Keratinocyte (primary cell): ENCODE measurements around the gene LTF. TPM values are rescaled to one million over a fixed set of nuclear protein-coding genes. Genes with fewer than 3 reads are reported as not detected.
A peak's percentile ranks its signal among the peaks of the same experiment; 100 is the strongest.

ENCODE experiments used
- DNase-seq: peaks from one replicate; pipeline ENCODE4 v3.0.0-alpha.2; 2011; ENCODE audit warnings: low read depth, missing footprints, low spot score
- FAIRE-seq: peaks from 2 replicates; lab custom pipeline; 2011; peaks lifted over from hg19 to GRCh38; lab: Jason Lieb, UNC
- H2AFZ ChIP-seq: 2 replicates; pipeline ENCODE4 v1.6.0; 2012; ENCODE audit warnings: low read length, control low read depth, inconsistent platforms; ENCODE audit not compliant: control insufficient read depth
- H3K27ac ChIP-seq: 2 replicates; pipeline ENCODE4 v1.5.1; 2011; ENCODE audit warnings: low read length; ENCODE audit not compliant: control insufficient read depth, insufficient read depth
- H3K27me3 ChIP-seq: 3 replicates; pipeline ENCODE4 v1.6.0; 2011; ENCODE audit warnings: low read length; ENCODE audit not compliant: control insufficient read depth, insufficient read depth; ENCODE audit errors: extremely low read depth
- H3K36me3 ChIP-seq, 2 experiments: 2 replicates in 1 of 2; 3 replicates in 1 of 2; pipeline ENCODE4 v1.5.1; 2011; ENCODE audit warnings: low read length in 2 of 2, mild to moderate bottlenecking in 1 of 2; ENCODE audit not compliant: control insufficient read depth in 2 of 2, insufficient read depth in 2 of 2; ENCODE audit errors: extremely low read depth in 1 of 2
- H3K4me1 ChIP-seq: 3 replicates; pipeline ENCODE4 v1.5.1; 2011; ENCODE audit warnings: low read length; ENCODE audit not compliant: control insufficient read depth, insufficient read depth; ENCODE audit errors: extremely low read depth
- H3K4me2 ChIP-seq: 3 replicates; pipeline ENCODE4 v1.6.0; 2011; ENCODE audit warnings: low read depth, low read length; ENCODE audit not compliant: control insufficient read depth, insufficient read depth; ENCODE audit errors: extremely low read depth
- H3K4me3 ChIP-seq, 3 experiments: fragments of 200-600 bp in 1 of 3; sonication (generic) in 1 of 3; 2 replicates in 2 of 3; 3 replicates in 1 of 3; pipeline ENCODE4 v1.5.1; 2011 to 2016; ENCODE audit warnings: low read length in 3 of 3, mild to moderate bottlenecking in 3 of 3, control low read depth in 2 of 3, inconsistent platforms in 1 of 3, low read depth in 1 of 3, mixed read lengths in 1 of 3, mixed run types in 1 of 3, moderate library complexity in 1 of 3; ENCODE audit not compliant: control insufficient read depth in 2 of 3, insufficient read depth in 2 of 3; ENCODE audit errors: extremely low read depth in 1 of 3
- H3K79me2 ChIP-seq: 2 replicates; pipeline ENCODE4 v1.6.0; 2012; ENCODE audit warnings: low read length; ENCODE audit not compliant: control insufficient read depth, insufficient read depth
- H3K9ac ChIP-seq: 3 replicates; pipeline ENCODE4 v1.6.0; 2011; ENCODE audit warnings: low read length; ENCODE audit not compliant: control insufficient read depth, insufficient read depth; ENCODE audit errors: extremely low read depth
- H3K9me1 ChIP-seq: 3 replicates; pipeline ENCODE4 v1.6.0; 2011; ENCODE audit warnings: low read length; ENCODE audit not compliant: control insufficient read depth, insufficient read depth; ENCODE audit errors: extremely low read depth
- H3K9me3 ChIP-seq: 2 replicates; pipeline ENCODE4 v1.5.1; 2012; ENCODE audit warnings: low read depth, low read length; ENCODE audit not compliant: control insufficient read depth
- H4K20me1 ChIP-seq: 3 replicates; pipeline ENCODE4 v1.6.0; 2011; ENCODE audit warnings: low read length; ENCODE audit not compliant: control insufficient read depth, insufficient read depth; ENCODE audit errors: extremely low read depth
- EZH2 ChIP-seq: IDR thresholded peaks from one replicate; pipeline ENCODE4 v1.6.1; 2012; ENCODE audit warnings: inconsistent platforms, mild to moderate bottlenecking, low read length, moderate library complexity
- dilution Hi-C: fragments of 300-500 bp; cut with MboI; formaldehyde crosslinking; loops from one replicate; pipeline ENCODE4 v1.7.0; 2020; ENCODE audit warnings: low sequenced_read_pairs; ENCODE audit not compliant: extremely low pct_ligation_motif_present
- polyA plus RNA-seq, 5 experiments: library from polyadenylated mRNA; depleted of rRNA in 3 of 5; stranded (reverse) in 3 of 5; stranded (forward) in 1 of 5; unstranded in 1 of 5; fragments of >200 nt; gene quantifications; 1 replicate in 1 of 5; 2 replicates in 3 of 5; 3 replicates in 1 of 5; pipeline versions ENCODE4 v1.2.1 to v1.2.3, GENCODE V29; 2011 to 2012; ENCODE audit warnings: missing spikeins in 2 of 5, low read depth in 1 of 5, low replicate concordance in 1 of 5
- TF ChIP-seq, protein P1 (sequence below), 3 experiments: IDR thresholded peaks in 1 of 3; conservative IDR thresholded peaks in 1 of 3; optimal IDR thresholded peaks in 1 of 3; 2 replicates in 2 of 3; 3 replicates in 1 of 3; pipeline versions ENCODE3 to v1.5.1; 2011; ENCODE audit warnings: low read length in 3 of 3, mild to moderate bottlenecking in 3 of 3, moderate library complexity in 2 of 3, control low read depth in 1 of 3, inconsistent platforms in 1 of 3; ENCODE audit not compliant: insufficient read depth in 2 of 3; ENCODE audit errors: extremely low read depth in 1 of 3

Gene LTF
- polyA plus RNA-seq, 1 donor (not counting 4 experiments of a cell fraction or from before 2014, with no cell fraction given): not detected

DNA sequence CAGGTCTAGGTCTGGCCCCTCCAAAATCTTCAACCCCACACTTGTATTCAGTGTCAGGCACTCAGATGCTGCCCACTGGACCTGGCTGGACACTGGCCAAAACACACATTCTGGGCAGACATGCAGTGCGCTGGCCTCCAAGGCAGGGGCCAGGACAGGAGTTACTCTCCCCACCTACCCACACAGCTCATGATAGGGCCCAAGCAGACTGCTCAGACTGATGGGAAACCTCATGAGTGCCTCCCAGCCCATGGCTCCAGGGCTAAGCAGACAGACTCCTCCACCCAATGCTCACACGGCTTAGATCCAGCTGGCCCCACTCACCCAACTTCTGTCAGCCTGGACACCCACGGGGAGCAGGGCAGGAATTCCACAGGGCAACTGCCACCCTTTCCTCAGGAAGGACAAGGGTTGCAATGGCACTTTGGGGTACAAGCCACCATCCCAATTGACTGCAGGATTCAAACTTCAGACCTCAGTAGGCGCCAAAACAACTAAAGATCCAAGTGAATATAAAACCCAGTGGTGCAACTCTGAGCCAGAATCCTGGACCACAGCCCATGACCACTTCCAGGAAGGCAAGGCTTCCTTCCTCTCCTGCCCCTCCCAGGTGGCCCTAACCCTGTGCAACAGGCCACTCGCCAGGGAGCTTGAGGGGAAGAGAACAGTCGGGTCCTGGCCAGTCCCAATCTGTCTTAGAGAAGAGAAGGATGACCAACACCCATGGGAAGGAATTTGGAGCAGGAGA is 1.4 kb downstream of the LTF start:
- dilution Hi-C loops: no loop called here
- TF ChIP-seq, protein P1, sequence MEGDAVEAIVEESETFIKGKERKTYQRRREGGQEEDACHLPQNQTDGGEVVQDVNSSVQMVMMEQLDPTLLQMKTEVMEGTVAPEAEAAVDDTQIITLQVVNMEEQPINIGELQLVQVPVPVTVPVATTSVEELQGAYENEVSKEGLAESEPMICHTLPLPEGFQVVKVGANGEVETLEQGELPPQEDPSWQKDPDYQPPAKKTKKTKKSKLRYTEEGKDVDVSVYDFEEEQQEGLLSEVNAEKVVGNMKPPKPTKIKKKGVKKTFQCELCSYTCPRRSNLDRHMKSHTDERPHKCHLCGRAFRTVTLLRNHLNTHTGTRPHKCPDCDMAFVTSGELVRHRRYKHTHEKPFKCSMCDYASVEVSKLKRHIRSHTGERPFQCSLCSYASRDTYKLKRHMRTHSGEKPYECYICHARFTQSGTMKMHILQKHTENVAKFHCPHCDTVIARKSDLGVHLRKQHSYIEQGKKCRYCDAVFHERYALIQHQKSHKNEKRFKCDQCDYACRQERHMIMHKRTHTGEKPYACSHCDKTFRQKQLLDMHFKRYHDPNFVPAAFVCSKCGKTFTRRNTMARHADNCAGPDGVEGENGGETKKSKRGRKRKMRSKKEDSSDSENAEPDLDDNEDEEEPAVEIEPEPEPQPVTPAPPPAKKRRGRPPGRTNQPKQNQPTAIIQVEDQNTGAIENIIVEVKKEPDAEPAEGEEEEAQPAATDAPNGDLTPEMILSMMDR (optimal IDR thresholded peaks at IDR 0.05 in 1 of 3, IDR thresholded peaks at IDR 0.05 in 1 of 3, conservative IDR thresholded peaks at IDR 0.05 in 1 of 3; ENCODE audit: extremely low read depth in 1 of 3, insufficient read depth in 2 of 3, low read length in 3 of 3): no peak
- TF ChIP-seq EZH2: no peak
- no peaks in the 10 kb centered on the region for H3K9me1 ChIP-seq
- no peaks in the 10 kb centered on the region for H3K79me2 ChIP-seq
- H3K9me3 ChIP-seq: no peaks in the 10 kb centered on the region
- no peak overlapping the region for H3K4me3 ChIP-seq
- H3K27me3 ChIP-seq: peaks cover 42% of the 10 kb centered on the region
- DNase-seq (no peak), FAIRE-seq (no peak)
- H4K20me1 ChIP-seq: no peaks in the 10 kb centered on the region
- no peak overlapping the region for H3K4me2 ChIP-seq
- H3K9ac ChIP-seq: no peak overlapping the region
- H3K27ac ChIP-seq: no peak overlapping the region
- no peaks in the 10 kb centered on the region for H3K4me1 ChIP-seq
- H2AFZ ChIP-seq: no peak overlapping the region
- no peaks in the 10 kb centered on the region for H3K36me3 ChIP-seq

DNA sequence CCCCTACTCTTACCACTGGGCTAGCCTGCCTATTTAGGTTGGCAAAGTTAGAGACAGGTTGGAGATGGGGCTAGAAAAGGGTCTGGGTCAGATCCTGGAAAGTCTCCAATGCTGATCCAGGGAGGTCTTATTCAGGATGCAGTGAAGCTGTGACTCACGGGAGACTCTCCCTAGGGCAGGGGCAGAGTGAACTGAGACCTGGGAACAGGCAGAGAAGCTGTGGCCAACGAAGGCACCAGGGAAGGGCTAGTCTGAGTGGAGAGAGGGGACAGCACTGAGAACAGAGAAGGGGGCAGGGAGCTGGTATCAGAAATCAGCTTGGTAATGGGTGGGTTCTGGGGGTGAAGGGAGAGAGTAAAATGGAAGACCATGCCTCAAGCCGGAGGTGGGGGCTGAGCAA is 2.2 kb downstream of the LTF start:
- Histone ChIP-seq H3K4me1 (no peaks in the 10 kb centered on the region), H3K27me3 (peaks cover 42% of the 10 kb centered on the region), H3K4me2 (no peak overlapping the region), H4K20me1 (no peaks in the 10 kb centered on the region), H3K36me3 (no peaks in the 10 kb centered on the region), H3K9me1 (no peaks in the 10 kb centered on the region), H2AFZ (no peak overlapping the region), H3K4me3 (no peak overlapping the region), H3K27ac (no peak overlapping the region), H3K9me3 (no peaks in the 10 kb centered on the region), H3K79me2 (no peaks in the 10 kb centered on the region), H3K9ac (no peak overlapping the region)
- no peak for FAIRE-seq
- DNase-seq: no peak
- dilution Hi-C loops: no loop called here
- no peak for TF ChIP-seq EZH2
- TF ChIP-seq, protein P1 (optimal IDR thresholded peaks at IDR 0.05 in 1 of 3, IDR thresholded peaks at IDR 0.05 in 1 of 3, conservative IDR thresholded peaks at IDR 0.05 in 1 of 3; ENCODE audit: extremely low read depth in 1 of 3, insufficient read depth in 2 of 3, low read length in 3 of 3): peak in 1 of 3 experiments; percentile 4
